GM19463 (cell line): ENCODE data around the gene MPST.

Experiments used
- ATAC-seq: cut with Tn5 transposase; IDR thresholded peaks from one replicate; pipeline ENCODE4 v1.9.1; 2021; ENCODE audit warnings: mild to moderate bottlenecking, moderate library complexity; ENCODE audit not compliant: unreplicated experiment

Gene MPST

GRCh38 chr22:37021710-37022482, 2.4 kb downstream of the MPST start:
- ATAC-seq: no peak

GRCh38 chr22:37022483-37023337, 3.2 kb downstream of the MPST start:
- ATAC-seq: no peak

- no peak for ATAC-seq
Measured at GRCh38 chr22:37023743-37024338, 4.3 kb downstream of the MPST start.

- ATAC-seq: no peak
Measured at GRCh38 chr22:37024339-37025157, 5.0 kb downstream of the MPST start.

- no peak for ATAC-seq
Measured at GRCh38 chr22:37025500-37026070, 6.0 kb downstream of the MPST start.

- no peak for ATAC-seq
Measured at GRCh38 chr22:37026325-37026724, 6.8 kb downstream of the MPST start.

GRCh38 chr22:37027556-37027955, 8.0 kb downstream of the MPST start:
- no peak for ATAC-seq

- no peak for ATAC-seq
Measured at GRCh38 chr22:37028692-37029674, 9.4 kb downstream of the MPST start.

- no peak for ATAC-seq
Measured at GRCh38 chr22:37030560-37031281, 11.2 kb downstream of the MPST start.

- no peak for ATAC-seq
Measured at GRCh38 chr22:37032134-37032534, 12.6 kb downstream of the MPST start.

- no peak for ATAC-seq
Measured at GRCh38 chr22:37032535-37033460, 13.3 kb downstream of the MPST start.

GRCh38 chr22:37033605-37034430, 14.3 kb downstream of the MPST start:
- no peak for ATAC-seq

GRCh38 chr22:37036655-37037377, 17.3 kb downstream of the MPST start:
- no peak for ATAC-seq

GRCh38 chr22:37037669-37038068, 18.1 kb downstream of the MPST start:
- ATAC-seq: no peak

- ATAC-seq: no peak
Measured at GRCh38 chr22:37039466-37039865, 19.9 kb downstream of the MPST start.

GRCh38 chr22:37043209-37043827, 23.8 kb downstream of the MPST start:
- no peak for ATAC-seq
